ENCODE data around the gene PJVK. TPM values are rescaled to one million over a fixed set of nuclear protein-coding genes. Genes with fewer than 3 reads are reported as not detected.

PJVK gene
- total and polyA plus RNA-seq, 2 experiments from 2014 or later = 3.9 to 4.6 TPM

DNA sequence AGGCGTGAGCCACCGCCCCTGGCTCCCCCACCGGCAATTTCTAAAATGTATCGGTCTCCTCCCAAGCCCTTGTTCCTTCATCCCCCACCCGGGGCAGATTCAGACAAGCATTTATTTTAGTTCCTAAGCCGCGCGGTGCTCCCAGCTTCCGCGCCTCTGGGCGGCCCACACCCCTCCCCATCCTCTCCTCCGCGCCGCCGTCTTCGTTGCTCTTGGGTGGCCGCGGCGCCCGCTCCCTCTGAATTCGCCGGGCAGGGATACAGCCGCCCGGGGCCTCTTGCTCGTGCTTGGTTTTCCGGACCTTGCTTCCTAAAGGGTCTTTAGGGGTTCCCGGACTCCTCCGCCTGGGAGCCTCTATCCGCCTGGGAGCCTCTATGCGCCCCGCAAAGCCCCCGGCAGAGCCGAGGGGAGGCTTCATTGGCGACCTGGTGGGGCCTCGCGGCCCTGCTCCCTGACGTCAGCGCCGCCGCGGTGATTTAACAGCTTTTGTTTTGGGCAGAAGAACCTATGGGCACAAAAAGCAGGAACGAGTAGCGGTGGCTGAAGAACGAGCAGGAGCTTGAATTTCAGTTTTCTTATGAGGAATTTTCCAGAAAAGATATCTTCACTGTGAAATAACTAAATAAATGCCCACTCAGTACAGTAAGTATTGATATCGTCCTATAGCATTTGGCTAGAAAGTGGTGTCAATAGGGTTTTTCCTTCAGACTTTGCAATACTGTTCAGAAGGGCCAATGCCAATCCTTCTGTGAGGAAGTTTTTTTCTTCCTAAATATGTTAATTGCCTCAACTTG, 37.5 kb upstream of the PJVK start:
- Histone ChIP-seq H3K4me2 (peak overlapping the region; percentile 81), H3K4me1 (ENCODE audit: insufficient read depth) (peaks cover 7% of the 10 kb centered on the region), H2AFZ (peak overlapping the region; percentile 87), H3K9me3 (ENCODE audit: low read depth) (no peaks in the 10 kb centered on the region), H3K27me3 (no peaks in the 10 kb centered on the region), H3K79me2 (no peaks in the 10 kb centered on the region), H3K27ac (peak overlapping the region; percentile 93), H3K4me3 (peak overlapping the region; percentile 43), H3K9me2 (replicated peaks; ENCODE audit: insufficient read depth) (no peaks in the 10 kb centered on the region), H4K20me1 (ENCODE audit: insufficient read depth, poor library complexity, severe bottlenecking) (no peaks in the 10 kb centered on the region), H3K36me3 (replicated peaks; ENCODE audit: insufficient read depth, low read depth) (no peaks in the 10 kb centered on the region)
- DNase-seq (ENCODE audit: low spot score) = peak; percentile 74
- peak; percentile 34 for TF ChIP-seq EZH2 (IDR thresholded peaks at IDR 0.05; ENCODE audit: borderline replicate concordance)
- TF ChIP-seq, protein P1, sequence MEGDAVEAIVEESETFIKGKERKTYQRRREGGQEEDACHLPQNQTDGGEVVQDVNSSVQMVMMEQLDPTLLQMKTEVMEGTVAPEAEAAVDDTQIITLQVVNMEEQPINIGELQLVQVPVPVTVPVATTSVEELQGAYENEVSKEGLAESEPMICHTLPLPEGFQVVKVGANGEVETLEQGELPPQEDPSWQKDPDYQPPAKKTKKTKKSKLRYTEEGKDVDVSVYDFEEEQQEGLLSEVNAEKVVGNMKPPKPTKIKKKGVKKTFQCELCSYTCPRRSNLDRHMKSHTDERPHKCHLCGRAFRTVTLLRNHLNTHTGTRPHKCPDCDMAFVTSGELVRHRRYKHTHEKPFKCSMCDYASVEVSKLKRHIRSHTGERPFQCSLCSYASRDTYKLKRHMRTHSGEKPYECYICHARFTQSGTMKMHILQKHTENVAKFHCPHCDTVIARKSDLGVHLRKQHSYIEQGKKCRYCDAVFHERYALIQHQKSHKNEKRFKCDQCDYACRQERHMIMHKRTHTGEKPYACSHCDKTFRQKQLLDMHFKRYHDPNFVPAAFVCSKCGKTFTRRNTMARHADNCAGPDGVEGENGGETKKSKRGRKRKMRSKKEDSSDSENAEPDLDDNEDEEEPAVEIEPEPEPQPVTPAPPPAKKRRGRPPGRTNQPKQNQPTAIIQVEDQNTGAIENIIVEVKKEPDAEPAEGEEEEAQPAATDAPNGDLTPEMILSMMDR (IDR thresholded peaks at IDR 0.05; ENCODE audit: poor library complexity) = no peak
- 2% methylated on average over 45 of the region's 45 CpGs for WGBS (ENCODE audit: low lambda C conversion rate, missing lambda C conversion rate)

DNA sequence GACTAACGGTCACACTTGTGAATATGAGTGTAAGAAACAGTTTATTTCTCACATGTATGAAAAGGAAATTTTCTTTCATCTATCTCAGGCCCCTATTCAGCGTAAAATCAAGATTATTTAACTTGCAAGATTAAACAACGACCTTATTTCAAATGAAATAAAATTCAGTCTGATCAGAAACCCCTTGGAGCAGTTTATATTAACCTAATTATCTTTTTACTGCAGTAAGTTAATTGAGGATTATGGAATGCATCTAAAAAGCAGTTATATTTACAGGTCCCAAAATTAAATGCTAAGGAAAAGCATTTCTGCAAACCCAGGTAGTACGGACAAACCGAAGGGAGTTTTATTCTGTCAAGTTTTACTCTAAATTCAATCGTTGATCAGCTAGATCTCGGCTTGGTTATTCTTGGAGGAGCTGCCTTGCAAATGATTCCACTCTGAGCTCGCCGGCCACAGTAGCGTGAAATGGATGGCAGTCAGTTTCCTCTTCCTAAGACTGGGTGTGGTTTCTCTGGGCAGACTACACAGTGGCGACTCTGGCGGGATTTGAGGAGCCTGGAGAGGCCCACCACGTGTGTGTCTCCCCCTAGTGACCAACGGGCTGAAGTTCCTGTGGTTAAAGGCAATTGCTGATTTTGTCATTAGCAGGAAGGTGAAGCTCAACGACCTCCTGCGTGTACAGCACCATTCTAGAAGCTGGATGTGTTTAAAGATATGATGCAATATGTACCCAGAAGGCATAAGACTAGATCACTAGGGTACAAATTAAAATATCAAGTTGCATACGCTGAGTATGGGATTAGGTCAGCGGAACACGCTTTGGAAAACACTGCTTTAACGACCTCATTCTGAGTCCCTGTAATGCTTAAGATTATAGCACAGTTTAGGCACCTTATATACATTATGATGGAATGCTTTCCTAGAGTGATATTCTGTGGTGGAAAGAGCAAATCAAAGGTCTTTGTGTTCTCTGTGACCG, 36.6 kb upstream of the PJVK start:
- Histone ChIP-seq H2AFZ (peak overlapping the region; percentile 87), H3K4me3 (peak overlapping the region; percentile 43), H3K9me3 (ENCODE audit: low read depth) (no peaks in the 10 kb centered on the region), H3K79me2 (no peaks in the 10 kb centered on the region), H3K4me2 (peak overlapping the region; percentile 81), H4K20me1 (ENCODE audit: insufficient read depth, poor library complexity, severe bottlenecking) (no peaks in the 10 kb centered on the region), H3K36me3 (replicated peaks; ENCODE audit: insufficient read depth, low read depth) (no peaks in the 10 kb centered on the region), H3K27ac (peak overlapping the region; percentile 93), H3K27me3 (no peaks in the 10 kb centered on the region), H3K9me2 (replicated peaks; ENCODE audit: insufficient read depth) (no peaks in the 10 kb centered on the region), H3K4me1 (ENCODE audit: insufficient read depth) (peaks cover 7% of the 10 kb centered on the region)
- peak; percentile 95 for DNase-seq (ENCODE audit: low spot score)
- WGBS (ENCODE audit: low lambda C conversion rate, missing lambda C conversion rate) = 18% methylated on average over 21 of the region's 21 CpGs
- TF ChIP-seq, protein P1 (IDR thresholded peaks at IDR 0.05; ENCODE audit: poor library complexity) = peak; percentile 89
- no peak for TF ChIP-seq EZH2 (IDR thresholded peaks at IDR 0.05; ENCODE audit: borderline replicate concordance)

DNA sequence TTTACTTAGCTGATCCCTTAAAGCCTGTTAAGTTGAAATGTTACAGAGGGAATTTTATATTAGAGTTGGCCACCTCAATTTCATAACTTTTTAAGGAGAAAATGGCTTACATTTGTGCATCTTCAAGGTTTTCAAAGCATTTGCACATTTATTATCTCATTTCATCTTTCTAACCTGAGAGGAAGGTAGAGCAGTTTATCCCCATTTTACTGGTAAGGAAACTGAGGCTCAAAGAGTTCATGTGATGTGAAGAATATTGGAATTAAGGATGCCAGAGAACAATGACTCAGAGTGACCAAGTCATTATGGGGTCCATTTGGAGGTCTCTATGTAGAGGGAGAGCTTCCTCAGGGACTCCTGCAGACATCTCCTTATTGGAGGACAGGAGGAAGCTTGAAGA, 35.2 kb upstream of the PJVK start:
- Histone ChIP-seq H3K4me1 (ENCODE audit: insufficient read depth) (peaks cover 7% of the 10 kb centered on the region), H2AFZ (no peak overlapping the region), H3K79me2 (no peaks in the 10 kb centered on the region), H3K27me3 (no peaks in the 10 kb centered on the region), H3K36me3 (replicated peaks; ENCODE audit: insufficient read depth, low read depth) (no peaks in the 10 kb centered on the region), H4K20me1 (ENCODE audit: insufficient read depth, poor library complexity, severe bottlenecking) (no peaks in the 10 kb centered on the region), H3K4me2 (no peak overlapping the region), H3K9me3 (ENCODE audit: low read depth) (no peaks in the 10 kb centered on the region), H3K9me2 (replicated peaks; ENCODE audit: insufficient read depth) (no peaks in the 10 kb centered on the region), H3K4me3 (no peak overlapping the region), H3K27ac (no peak overlapping the region)
- DNase-seq (ENCODE audit: low spot score) = no peak
- no peak for TF ChIP-seq EZH2phosphoT487 (IDR thresholded peaks at IDR 0.05; ENCODE audit: low read depth, severe bottlenecking, unreplicated experiment)
- TF ChIP-seq EZH2 (IDR thresholded peaks at IDR 0.05; ENCODE audit: borderline replicate concordance) = no peak
- TF ChIP-seq, protein P1 (IDR thresholded peaks at IDR 0.05; ENCODE audit: poor library complexity) = no peak

All from hepatocyte (in vitro differentiated cells).